ENCODE data around the gene ANAPC5.

- no peak for TF ChIP-seq CTCF (conservative IDR thresholded peaks at IDR 0.05 in 1 of 2, IDR thresholded peaks at IDR 0.05 in 1 of 2; ENCODE audit: extremely low read depth in 1 of 2, insufficient read depth in 1 of 2, low read depth in 1 of 2, low read length in 2 of 2)
- no peak for TF ChIP-seq EZH2 (IDR thresholded peaks at IDR 0.05; ENCODE audit: borderline replicate concordance, low read length)
Observed at GRCh38 chr12:121333747-121334146, 18.5 kb downstream of the ANAPC5 start.

Measured in mammary epithelial cell (primary cell).